Testis (tissue), 2 donors: ENCODE data around the gene PPIL6.

Source experiments
- POLR2A ChIP-seq: fragments of 450-650 bp; IDR thresholded peaks from one replicate; pipeline ENCODE4 v1.6.1; 2017; ENCODE audit warnings: antibody characterized with exemption, mild to moderate bottlenecking, moderate library complexity
- TF ChIP-seq, protein P1 (sequence below), 3 experiments: fragments of 450-650 bp in 2 of 3; fragments of 200-600 bp in 1 of 3; sonication (generic) in 1 of 3; IDR thresholded peaks; one replicate each; pipeline ENCODE4 v1.5.1; 2016 to 2019; ENCODE audit warnings: antibody characterized with exemption in 3 of 3, mild to moderate bottlenecking in 2 of 3, moderate library complexity in 1 of 3

DNA sequence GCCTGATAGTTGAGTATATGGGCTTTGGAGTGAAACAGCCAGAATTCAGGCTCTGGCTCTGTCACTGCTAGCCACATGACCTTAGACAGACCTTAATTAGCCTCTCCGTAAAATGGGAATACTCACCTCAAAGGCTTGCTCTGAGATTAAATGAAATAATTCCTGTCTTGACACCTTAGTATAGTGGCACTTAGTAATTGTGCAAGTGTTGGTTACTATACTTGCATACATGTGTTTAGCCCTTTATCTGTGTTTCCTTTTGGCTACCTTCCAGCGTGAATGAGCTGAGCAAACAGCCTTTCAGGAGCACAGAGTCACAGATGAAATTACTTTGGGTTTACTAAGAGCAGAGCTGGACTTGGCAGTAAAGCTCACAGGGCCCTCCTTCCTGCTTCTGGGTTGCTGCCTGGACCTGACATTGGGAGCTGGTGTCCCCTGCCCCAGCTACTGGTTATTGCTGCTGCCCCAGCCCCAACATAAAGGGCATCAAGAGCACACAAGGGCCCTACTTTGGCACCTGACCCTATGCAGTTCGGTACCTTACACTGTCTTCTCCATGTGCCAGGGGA lies 90.9 kb downstream of the PPIL6 start:
- TF ChIP-seq POLR2A: no peak
- TF ChIP-seq, protein P1, sequence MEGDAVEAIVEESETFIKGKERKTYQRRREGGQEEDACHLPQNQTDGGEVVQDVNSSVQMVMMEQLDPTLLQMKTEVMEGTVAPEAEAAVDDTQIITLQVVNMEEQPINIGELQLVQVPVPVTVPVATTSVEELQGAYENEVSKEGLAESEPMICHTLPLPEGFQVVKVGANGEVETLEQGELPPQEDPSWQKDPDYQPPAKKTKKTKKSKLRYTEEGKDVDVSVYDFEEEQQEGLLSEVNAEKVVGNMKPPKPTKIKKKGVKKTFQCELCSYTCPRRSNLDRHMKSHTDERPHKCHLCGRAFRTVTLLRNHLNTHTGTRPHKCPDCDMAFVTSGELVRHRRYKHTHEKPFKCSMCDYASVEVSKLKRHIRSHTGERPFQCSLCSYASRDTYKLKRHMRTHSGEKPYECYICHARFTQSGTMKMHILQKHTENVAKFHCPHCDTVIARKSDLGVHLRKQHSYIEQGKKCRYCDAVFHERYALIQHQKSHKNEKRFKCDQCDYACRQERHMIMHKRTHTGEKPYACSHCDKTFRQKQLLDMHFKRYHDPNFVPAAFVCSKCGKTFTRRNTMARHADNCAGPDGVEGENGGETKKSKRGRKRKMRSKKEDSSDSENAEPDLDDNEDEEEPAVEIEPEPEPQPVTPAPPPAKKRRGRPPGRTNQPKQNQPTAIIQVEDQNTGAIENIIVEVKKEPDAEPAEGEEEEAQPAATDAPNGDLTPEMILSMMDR (IDR thresholded peaks at IDR 0.05): no peak
